Measurements from ENCODE around the gene GALNTL6.

GALNTL6 gene

DNA sequence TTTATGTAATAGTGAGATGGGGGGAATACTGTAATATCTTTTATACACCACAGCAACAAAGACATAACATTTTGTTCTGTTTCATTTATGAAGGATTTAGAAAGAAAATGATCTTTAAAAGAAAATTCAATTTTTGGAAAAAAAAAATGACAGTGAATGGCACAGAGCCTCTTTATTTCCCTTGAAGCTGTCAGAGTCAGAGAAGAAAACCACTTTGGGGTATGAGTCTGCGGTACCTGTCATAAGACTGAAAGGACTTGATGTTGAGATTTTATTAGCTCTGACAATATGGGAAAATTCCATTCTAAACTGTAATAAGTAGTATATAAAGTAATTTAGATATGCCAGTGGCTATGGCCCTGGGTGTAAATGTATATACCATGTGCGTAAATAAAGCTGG is 134.8 kb downstream of the GALNTL6 start:
- no peak for TF ChIP-seq CTCF (IDR thresholded peaks at IDR 0.05; ENCODE audit: low read depth, low read length)
- no peak for DNase-seq (ENCODE audit: extremely low read depth, low read depth)

DNA sequence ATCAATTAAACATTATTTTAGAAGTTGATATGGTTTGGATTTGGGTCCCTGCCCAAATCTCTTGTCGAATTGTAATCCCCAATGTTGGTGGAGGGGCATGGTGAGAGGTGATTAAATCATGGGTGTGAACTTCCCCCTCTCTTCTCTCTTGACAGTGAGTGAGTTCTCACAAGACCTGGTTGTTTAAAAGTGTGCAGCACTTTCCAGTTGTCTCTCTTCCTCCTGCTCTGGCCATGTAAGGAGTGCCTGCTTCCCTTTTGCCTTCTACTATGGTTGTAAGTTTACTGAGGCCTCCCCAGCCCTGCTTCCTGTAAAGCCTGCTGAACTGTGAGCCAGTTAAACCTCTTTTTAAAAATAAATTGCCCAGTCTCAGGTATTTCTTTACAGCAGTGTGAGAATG is 141.4 kb downstream of the GALNTL6 start:
- DNase-seq (ENCODE audit: extremely low read depth, low read depth): no peak
- TF ChIP-seq CTCF (IDR thresholded peaks at IDR 0.05; ENCODE audit: low read depth, low read length): no peak

DNA sequence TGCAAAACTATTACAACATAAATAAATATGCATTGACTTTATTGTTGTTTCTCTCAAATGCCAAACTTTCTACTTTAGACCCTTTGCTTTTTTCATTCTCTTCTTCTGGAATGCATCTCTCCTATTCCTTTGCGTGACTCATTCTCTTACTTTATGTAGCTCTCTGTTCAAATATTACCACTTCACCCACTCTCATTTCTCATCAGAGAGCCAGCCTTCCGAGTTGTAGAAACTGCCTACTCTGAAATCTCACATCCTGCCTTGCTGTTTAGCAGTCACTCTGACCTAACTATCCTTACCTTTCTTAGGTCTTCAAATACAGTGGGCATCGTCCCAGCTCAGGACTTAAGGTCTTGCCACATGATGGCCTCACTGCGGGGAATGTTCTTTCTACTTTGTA is 143.5 kb downstream of the GALNTL6 start:
- TF ChIP-seq CTCF (IDR thresholded peaks at IDR 0.05; ENCODE audit: low read depth, low read length): no peak
- no peak for DNase-seq (ENCODE audit: extremely low read depth, low read depth)

- no peak for DNase-seq (ENCODE audit: extremely low read depth, low read depth)
- TF ChIP-seq CTCF (IDR thresholded peaks at IDR 0.05; ENCODE audit: low read depth, low read length): no peak
These were observed 148.9 kb downstream of the GALNTL6 start for GRCh38 chr4:171962110-171962509.

DNA sequence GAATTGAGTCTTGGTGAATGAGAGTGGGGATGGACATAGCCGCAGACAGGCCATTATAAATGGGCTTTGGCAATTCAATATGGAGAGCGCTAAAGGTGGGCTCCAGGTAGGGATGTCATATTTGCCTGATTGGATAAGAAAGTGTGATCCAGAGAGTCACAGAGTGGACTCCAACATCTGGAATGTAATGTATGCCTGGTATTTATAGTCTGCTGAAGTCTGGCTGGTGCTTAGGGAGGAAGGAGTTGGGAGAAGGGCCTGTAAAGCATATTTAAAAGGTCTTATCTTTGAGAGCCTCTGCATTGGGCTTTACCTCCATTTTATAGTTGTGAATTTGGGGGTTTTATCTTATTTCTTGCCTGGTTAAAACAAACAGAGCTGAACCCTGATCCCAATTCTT is 153.2 kb downstream of the GALNTL6 start:
- TF ChIP-seq CTCF (IDR thresholded peaks at IDR 0.05; ENCODE audit: low read depth, low read length): no peak
- DNase-seq (ENCODE audit: extremely low read depth, low read depth): no peak

DNA sequence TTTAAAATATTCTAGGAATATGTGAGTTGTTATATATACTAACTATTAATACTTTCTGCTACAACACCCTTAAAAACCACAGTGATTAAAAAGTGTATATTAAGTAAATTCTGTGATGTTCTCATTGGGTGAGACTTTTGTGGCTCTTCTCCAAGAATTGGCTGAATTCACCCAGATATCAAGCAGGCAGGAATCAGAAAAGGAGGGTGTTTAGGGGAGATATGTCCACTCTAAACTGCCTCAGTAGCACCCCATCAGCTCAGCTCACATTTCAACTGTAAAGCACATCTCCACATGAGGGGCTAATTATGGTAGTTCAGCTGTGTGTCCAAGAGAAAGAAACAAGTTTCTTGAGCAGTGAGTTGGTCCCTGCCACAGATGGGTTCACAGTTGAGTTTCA is 165.0 kb downstream of the GALNTL6 start:
- DNase-seq (ENCODE audit: extremely low read depth, low read depth): no peak
- TF ChIP-seq CTCF (IDR thresholded peaks at IDR 0.05; ENCODE audit: low read depth, low read length): no peak

- TF ChIP-seq CTCF (IDR thresholded peaks at IDR 0.05; ENCODE audit: low read depth, low read length): no peak
- DNase-seq (ENCODE audit: extremely low read depth, low read depth): no peak
These were observed 166.3 kb downstream of the GALNTL6 start for GRCh38 chr4:171979461-171979860.

Data from AG09319 (cell line).